ENCODE measurements around the gene SUZ12. TPM values are rescaled to one million over a fixed set of nuclear protein-coding genes. Genes with fewer than 3 reads are reported as not detected.
"Not testable (repeated sequence)": the region's sequence is repeated elsewhere in the genome, so short reads cannot be mapped to it uniquely, and the experiment has no call there.

Gene SUZ12
- polyA plus RNA-seq, 10 donors: 17.1 to 26.5 (median 23.6) TPM

- DNase-seq: not testable (repeated sequence)
Measured at GRCh38 chr17:31941916-31942315, 5.1 kb downstream of the SUZ12 start.

- not testable (repeated sequence) for DNase-seq
Measured at GRCh38 chr17:31942396-31942795, 5.6 kb downstream of the SUZ12 start.

GRCh38 chr17:31951953-31952352 lies 15.1 kb downstream of the SUZ12 start:
- DNase-seq: not testable (repeated sequence)

GRCh38 chr17:31964131-31964530 lies 27.3 kb downstream of the SUZ12 start:
- DNase-seq: not testable (repeated sequence)

GRCh38 chr17:31967648-31968047 lies 30.8 kb downstream of the SUZ12 start:
- no peak for DNase-seq

GRCh38 chr17:31970416-31970815 lies 33.6 kb downstream of the SUZ12 start:
- DNase-seq: not testable (repeated sequence)

GRCh38 chr17:31974269-31975071 lies 37.7 kb downstream of the SUZ12 start:
- not testable (repeated sequence) for DNase-seq

GRCh38 chr17:31975391-31975790 lies 38.6 kb downstream of the SUZ12 start:
- DNase-seq: not testable (repeated sequence)

- not testable (repeated sequence) for DNase-seq
Measured at GRCh38 chr17:31991821-31992220, 55.0 kb downstream of the SUZ12 start.

- DNase-seq: no peak
Measured at GRCh38 chr17:31997005-31997404, 60.2 kb downstream of the SUZ12 start.

GRCh38 chr17:32006957-32007462 lies 70.2 kb downstream of the SUZ12 start, which contains the start of gene LRRC37B:
Gene LRRC37B, plus strand, starts transcription at chr17:32007383. Its CDS starts 14,010 bp downstream, at chr17:32021393.
- peak; percentile 76 to 94 (median 84) for DNase-seq

- DNase-seq: peak; percentile 22 to 82 (median 55)
Measured at GRCh38 chr17:32007463-32008298, 70.9 kb downstream of the SUZ12 start.

GRCh38 chr17:32009262-32009542 lies 72.4 kb downstream of the SUZ12 start:
- no peak for DNase-seq

GRCh38 chr17:32010114-32010513 lies 73.3 kb downstream of the SUZ12 start:
- DNase-seq: no peak

GRCh38 chr17:32015245-32016013 lies 78.6 kb downstream of the SUZ12 start:
- no peak for DNase-seq

GRCh38 chr17:32016231-32016630 lies 79.4 kb downstream of the SUZ12 start:
- DNase-seq: no peak

- no peak for DNase-seq
Measured at GRCh38 chr17:32019228-32019627, 82.4 kb downstream of the SUZ12 start.

- no peak for DNase-seq
Measured at GRCh38 chr17:32020943-32021614, 84.3 kb downstream of the SUZ12 start.

GRCh38 chr17:32021615-32021955 lies 84.8 kb downstream of the SUZ12 start:
- no peak for DNase-seq

- not testable (repeated sequence) for DNase-seq
Measured at GRCh38 chr17:32022554-32022953, 85.7 kb downstream of the SUZ12 start.

- DNase-seq: not testable (repeated sequence)
Measured at GRCh38 chr17:32027271-32027670, 90.5 kb downstream of the SUZ12 start.
